ENCODE results near the gene PRX.
A peak's percentile ranks its signal among the peaks of the same experiment; 100 is the strongest.

PRX gene

DNA sequence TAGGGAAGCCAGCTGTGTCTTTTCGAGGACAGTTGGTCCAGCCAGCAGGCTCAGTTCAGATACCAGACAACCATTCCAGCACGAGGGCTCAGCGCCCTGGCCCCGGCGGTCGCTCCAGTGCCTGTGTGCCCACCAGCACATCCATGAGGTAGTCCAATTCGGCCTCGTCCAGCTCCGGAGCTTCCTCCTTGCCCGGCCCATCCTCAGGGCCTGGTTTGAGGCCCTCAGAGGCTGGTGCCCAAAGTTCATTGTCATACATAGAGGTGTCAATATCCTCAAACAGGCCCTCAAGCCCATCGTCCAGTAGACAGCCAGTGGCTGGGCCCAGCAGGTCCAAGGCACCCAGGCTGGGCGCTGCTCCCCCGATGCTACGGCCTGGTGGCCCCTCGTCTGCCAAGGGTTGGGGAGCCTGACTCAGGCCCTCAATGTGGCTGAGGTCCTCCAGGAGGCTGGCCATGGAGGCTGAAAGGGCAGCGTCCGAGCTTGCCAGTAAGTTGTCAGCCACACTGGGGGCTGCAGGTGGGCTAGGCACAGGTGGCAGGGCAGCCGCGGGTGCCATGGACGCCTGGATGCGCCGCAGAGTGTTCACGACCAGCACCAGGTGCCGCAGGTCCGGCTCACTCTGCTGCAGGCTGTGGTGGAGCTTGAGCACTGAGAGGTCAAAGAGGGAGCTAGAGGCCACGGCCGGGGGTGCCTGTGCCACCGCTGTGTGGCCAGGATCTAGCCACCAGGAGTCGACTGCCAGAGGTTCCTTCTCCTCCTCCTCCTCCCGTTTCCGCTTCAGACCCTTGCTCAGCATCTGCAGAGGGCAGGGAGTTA lies 9.8 kb upstream of the PRX start:
- Histone ChIP-seq H2AK5ac (ENCODE audit: low read depth, low read length) (peak overlapping the region; percentile 43), H4K91ac (ENCODE audit: low read depth, low read length, poor library complexity) (peak overlapping the region; percentile 32), H3K9me3 (replicated peaks in 1 of 2; ENCODE audit: control insufficient read depth in 2 of 2, insufficient read depth in 1 of 2, low read depth in 1 of 2, low read length in 2 of 2) (no peaks in the 10 kb centered on the region), H3K14ac (ENCODE audit: low read length) (no peak overlapping the region), H3K4me3 (ENCODE audit: low read length in 2 of 2) (no peak overlapping the region), H3K4ac (ENCODE audit: low read length) (no peak overlapping the region), H3K27me3 (ENCODE audit: control insufficient read depth in 3 of 3, insufficient read depth in 3 of 3, low read depth in 1 of 3, low read length in 3 of 3) (no peaks in the 10 kb centered on the region), H3K4me2 (ENCODE audit: insufficient read depth, low read length, poor library complexity, severe bottlenecking) (no peak overlapping the region), H2BK120ac (ENCODE audit: low read depth, low read length) (no peak overlapping the region), H3K9ac (ENCODE audit: low read depth, low read length, poor library complexity) (peak overlapping the region; percentile 10), H2AFZ (ENCODE audit: low read length) (no peak overlapping the region), H3K23ac (ENCODE audit: low read depth, low read length, poor library complexity) (peak overlapping the region; percentile 76), H3K79me1 (ENCODE audit: low read depth, low read length) (peaks cover 2% of the 10 kb centered on the region), H3K18ac (ENCODE audit: low read length) (peak overlapping the region; percentile 65), H2BK15ac (ENCODE audit: low read length) (peak overlapping the region; percentile 87), H2BK5ac (ENCODE audit: low read length) (no peak overlapping the region), H2BK12ac (ENCODE audit: low read length) (peak overlapping the region; percentile 28), H3K36me3 (replicated peaks in 1 of 2; ENCODE audit: control insufficient read depth in 2 of 2, insufficient read depth in 2 of 2, low read length in 2 of 2) (peaks cover 1 to 14% of the 10 kb centered on the region in 2 donors), H3K27ac (replicated peaks; ENCODE audit: low read length) (no peak overlapping the region), H3K4me1 (ENCODE audit: control insufficient read depth in 2 of 2, insufficient read depth in 1 of 2, low read depth in 1 of 2, low read length in 2 of 2) (peaks cover 3 to 5% of the 10 kb centered on the region in 2 donors), H4K8ac (ENCODE audit: low read depth, low read length) (no peak overlapping the region)
- no CpG with 5 or more reads among the region's 31 CpGs for WGBS, 2 donors (ENCODE audit: extremely low coverage in 2 of 2, insufficient read length in 2 of 2, insufficient replicate concordance in 1 of 2)
- DNase-seq (ENCODE audit: low spot score), result no peak

DNA sequence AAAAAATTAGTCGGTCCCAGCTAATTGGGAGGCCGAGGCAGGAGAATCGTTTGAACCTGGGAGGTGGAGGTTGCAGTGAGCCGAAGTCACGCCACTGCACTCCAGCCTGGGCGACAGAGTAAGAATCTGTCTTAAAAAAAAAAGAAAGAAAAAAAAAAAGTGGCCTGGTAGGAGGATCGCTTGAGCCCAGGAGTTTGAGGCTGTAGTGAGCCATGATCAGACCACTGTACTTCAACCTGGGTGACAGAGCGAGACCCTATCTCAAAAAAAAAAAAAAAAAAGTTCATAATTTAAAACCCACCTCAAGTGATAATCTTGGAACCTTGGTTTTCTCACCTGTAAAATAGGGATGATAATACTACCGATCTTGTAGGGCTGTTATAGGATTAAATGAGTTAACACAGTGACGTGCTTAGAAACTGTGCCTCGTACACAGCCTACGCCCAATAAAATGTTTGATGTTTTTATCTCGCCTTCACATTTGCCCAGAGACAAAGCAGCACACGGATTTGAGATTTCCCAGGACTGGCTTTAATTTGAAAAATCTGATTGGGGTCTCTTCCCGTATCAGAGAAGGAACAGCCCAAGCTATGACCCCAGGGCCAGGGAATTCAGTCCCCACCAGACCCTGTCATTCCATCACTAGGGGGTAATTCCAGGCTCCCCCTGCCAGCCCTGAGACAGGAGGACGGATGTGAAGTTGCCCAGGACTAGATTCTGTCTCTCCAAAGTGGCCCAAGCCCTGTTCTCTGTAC lies 9.0 kb upstream of the PRX start:
- WGBS, 2 donors (ENCODE audit: extremely low coverage in 2 of 2, insufficient read length in 2 of 2, insufficient replicate concordance in 1 of 2), result no CpG with 5 or more reads among the region's 16 CpGs
- Histone ChIP-seq H4K91ac (ENCODE audit: low read depth, low read length, poor library complexity) (no peak overlapping the region), H3K4ac (ENCODE audit: low read length) (no peak overlapping the region), H2BK15ac (ENCODE audit: low read length) (no peak overlapping the region), H3K36me3 (replicated peaks in 1 of 2; ENCODE audit: control insufficient read depth in 2 of 2, insufficient read depth in 2 of 2, low read length in 2 of 2) (peaks cover 1 to 14% of the 10 kb centered on the region in 2 donors), H3K4me3 (ENCODE audit: low read length in 2 of 2) (no peak overlapping the region), H3K27me3 (ENCODE audit: control insufficient read depth in 3 of 3, insufficient read depth in 3 of 3, low read depth in 1 of 3, low read length in 3 of 3) (no peaks in the 10 kb centered on the region), H2AFZ (ENCODE audit: low read length) (no peak overlapping the region), H3K79me1 (ENCODE audit: low read depth, low read length) (peaks cover 2% of the 10 kb centered on the region), H2BK12ac (ENCODE audit: low read length) (no peak overlapping the region), H3K9me3 (replicated peaks in 1 of 2; ENCODE audit: control insufficient read depth in 2 of 2, insufficient read depth in 1 of 2, low read depth in 1 of 2, low read length in 2 of 2) (no peaks in the 10 kb centered on the region), H3K14ac (ENCODE audit: low read length) (no peak overlapping the region), H3K4me1 (ENCODE audit: control insufficient read depth in 2 of 2, insufficient read depth in 1 of 2, low read depth in 1 of 2, low read length in 2 of 2) (peaks cover 6 to 8% of the 10 kb centered on the region in 2 donors), H3K18ac (ENCODE audit: low read length) (no peak overlapping the region), H2BK5ac (ENCODE audit: low read length) (no peak overlapping the region), H4K8ac (ENCODE audit: low read depth, low read length) (no peak overlapping the region), H2BK120ac (ENCODE audit: low read depth, low read length) (no peak overlapping the region), H2AK5ac (ENCODE audit: low read depth, low read length) (peak overlapping the region; percentile 43), H3K23ac (ENCODE audit: low read depth, low read length, poor library complexity) (peak overlapping the region; percentile 76), H3K4me2 (ENCODE audit: insufficient read depth, low read length, poor library complexity, severe bottlenecking) (no peak overlapping the region), H3K27ac (replicated peaks; ENCODE audit: low read length) (no peak overlapping the region), H3K9ac (ENCODE audit: low read depth, low read length, poor library complexity) (no peak overlapping the region)
- DNase-seq (ENCODE audit: low spot score), result no peak

GRCh38 chr19:40420766-40421765 lies 7.9 kb upstream of the PRX start:
- H4K8ac ChIP-seq (ENCODE audit: low read depth, low read length), result no peak overlapping the region
- peak; percentile 88 for DNase-seq (ENCODE audit: low spot score)
- no CpG with 5 or more reads among the region's 56 CpGs for WGBS, 2 donors (ENCODE audit: extremely low coverage in 2 of 2, insufficient read length in 2 of 2, insufficient replicate concordance in 1 of 2)

More at GRCh38 chr19:40420766-40421765, 7.9 kb upstream of the PRX start:
- Histone ChIP-seq H3K4me3 (ENCODE audit: low read length in 2 of 2) (peak overlapping the region; percentile 68 to 82), H3K4me1 (ENCODE audit: control insufficient read depth in 2 of 2, insufficient read depth in 1 of 2, low read depth in 1 of 2, low read length in 2 of 2) (peaks cover 7 to 10% of the 10 kb centered on the region in 2 donors), H3K4ac (ENCODE audit: low read length) (no peak overlapping the region), H2BK12ac (ENCODE audit: low read length) (peak overlapping the region; percentile 31), H3K4me2 (ENCODE audit: insufficient read depth, low read length, poor library complexity, severe bottlenecking) (peak overlapping the region; percentile 92), H2BK5ac (ENCODE audit: low read length) (peak overlapping the region; percentile 97), H3K27me3 (ENCODE audit: control insufficient read depth in 3 of 3, insufficient read depth in 3 of 3, low read depth in 1 of 3, low read length in 3 of 3) (no peaks in the 10 kb centered on the region), H3K79me1 (ENCODE audit: low read depth, low read length) (peaks cover 2% of the 10 kb centered on the region), H2BK15ac (ENCODE audit: low read length) (peak overlapping the region; percentile 99), H3K9ac (ENCODE audit: low read depth, low read length, poor library complexity) (peak overlapping the region; percentile 83), H3K9me3 (replicated peaks in 1 of 2; ENCODE audit: control insufficient read depth in 2 of 2, insufficient read depth in 1 of 2, low read depth in 1 of 2, low read length in 2 of 2) (no peaks in the 10 kb centered on the region), H2BK120ac (ENCODE audit: low read depth, low read length) (peak overlapping the region; percentile 49), H3K18ac (ENCODE audit: low read length) (peak overlapping the region; percentile 97), H4K91ac (ENCODE audit: low read depth, low read length, poor library complexity) (no peak overlapping the region), H2AK5ac (ENCODE audit: low read depth, low read length) (no peak overlapping the region), H3K36me3 (replicated peaks in 1 of 2; ENCODE audit: control insufficient read depth in 2 of 2, insufficient read depth in 2 of 2, low read length in 2 of 2) (peaks cover 1 to 14% of the 10 kb centered on the region in 2 donors), H3K27ac (replicated peaks; ENCODE audit: low read length) (peak overlapping the region; percentile 99), H2AFZ (ENCODE audit: low read length) (peak overlapping the region; percentile 99), H3K23ac (ENCODE audit: low read depth, low read length, poor library complexity) (peak overlapping the region; percentile 80), H3K14ac (ENCODE audit: low read length) (no peak overlapping the region)

All from neuronal stem cell (in vitro differentiated cells).